GM10248 (cell line): ENCODE data around the gene TNFRSF17.
"Not testable (repeated sequence)": the region's sequence is repeated elsewhere in the genome, so short reads cannot be mapped to it uniquely, and the experiment has no call there.

Experiments
- CTCF ChIA-PET: fragments of 300-600 bp; sonication (Branson Sonifier 250); formaldehyde crosslinking; extraction: SDS; loops from one replicate; lab custom pipeline; 2021; ENCODE audit warnings: antibody characterized with exemption; lab: Yijun Ruan, JAX
- POLR2A ChIA-PET: fragments of 350-650 bp; sonication (Branson Sonifier 250); formaldehyde crosslinking; extraction: SDS; loops from one replicate; lab custom pipeline; 2020; ENCODE audit warnings: antibody characterized with exemption; lab: Yijun Ruan, JAX
- DNase-seq: peaks from one replicate; pipeline ENCODE4 v3.0.0; 2012; ENCODE audit errors: extremely low spot score
- CTCF ChIP-seq: IDR thresholded peaks from 2 replicates; pipeline ENCODE4 v1.5.1; 2012; ENCODE audit warnings: mild to moderate bottlenecking, low read depth; ENCODE audit errors: extremely low read depth, missing control alignments, control extremely low read depth

TNFRSF17 gene

DNA sequence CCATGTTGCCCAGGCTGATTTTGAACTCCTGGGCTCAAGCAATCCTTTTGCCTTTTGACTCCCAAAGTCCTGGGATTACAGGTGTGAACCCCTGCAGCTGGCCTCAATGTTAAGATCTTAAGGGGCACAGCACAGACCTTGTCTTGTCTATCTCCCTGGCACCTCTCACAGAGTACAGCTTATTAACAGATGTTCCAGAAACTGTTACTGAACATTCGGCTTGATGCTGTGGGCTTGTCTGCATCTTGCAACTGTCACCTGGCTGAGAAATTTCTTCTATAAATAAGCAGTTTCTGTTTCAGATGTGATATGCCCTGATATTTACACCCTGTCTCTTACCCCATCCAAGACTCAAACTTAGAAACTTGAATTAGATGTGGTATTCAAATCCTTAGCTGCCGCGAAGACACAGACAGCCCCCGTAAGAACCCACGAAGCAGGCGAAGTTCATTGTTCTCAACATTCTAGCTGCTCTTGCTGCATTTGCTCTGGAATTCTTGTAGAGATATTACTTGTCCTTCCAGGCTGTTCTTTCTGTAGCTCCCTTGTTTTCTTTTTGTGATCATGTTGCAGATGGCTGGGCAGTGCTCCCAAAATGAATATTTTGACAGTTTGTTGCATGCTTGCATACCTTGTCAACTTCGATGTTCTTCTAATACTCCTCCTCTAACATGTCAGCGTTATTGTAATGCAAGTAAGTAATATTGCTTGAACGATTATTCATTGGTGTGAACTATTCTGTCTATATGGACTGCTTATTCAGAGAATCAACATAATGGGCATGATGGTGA lies at the start of gene TNFRSF17:
Gene TNFRSF17 (plus strand): TSS at position 450 of the 791 bp plus-strand sequence. CDS start 115 bp downstream, at position 565.
- CTCF ChIA-PET = interaction anchor here (0.9 to 3.7 kb wide), 9 partner anchors 8 to 168 kb away, joined by 3 to 19 read pairs (median 4); partner anchors contain the start of gene ZC3H7A
- no peak for TF ChIP-seq CTCF
- DNase-seq = peak; percentile 71
- POLR2A ChIA-PET = interaction anchor here (1.9 kb wide), 1 partner anchor 12 kb away, joined by 6 read pairs; the partner anchor contains the start of gene SNX29

GRCh38 chr16:11915644-11916523 lies 49.1 kb upstream of the TNFRSF17 start, which contains the start of gene GSPT1:
GSPT1 (minus strand) TSS chr16:11915956; CDS start chr16:11915720, 236 bp downstream.
- TF ChIP-seq CTCF = peak; percentile 8
- DNase-seq = peak; percentile 97
- CTCF ChIA-PET = interaction anchor here (0.9 to 2.9 kb wide), 4 partner anchors 9 to 384 kb away, joined by 3 to 12 read pairs (median 8); no protein-coding TSS in a partner anchor
- POLR2A ChIA-PET = interaction anchor here (0.9 kb wide), 1 partner anchor 9 kb away, joined by 3 read pairs; no protein-coding TSS in a partner anchor

GRCh38 chr16:11916524-11917285 lies 48.3 kb upstream of the TNFRSF17 start:
- no peak for DNase-seq
- no peak for TF ChIP-seq CTCF
- POLR2A ChIA-PET = no interaction called here
- CTCF ChIA-PET = interaction anchor here (1.3 to 2.9 kb wide), 3 partner anchors 10 to 151 kb away, joined by 7 to 12 read pairs (median 10); no protein-coding TSS in a partner anchor

- DNase-seq, POLR2A ChIA-PET, CTCF ChIA-PET: not testable (repeated sequence)
These were observed 41.0 kb upstream of the TNFRSF17 start for GRCh38 chr16:11924046-11924445.

- POLR2A ChIA-PET, DNase-seq, CTCF ChIA-PET: not testable (repeated sequence)
These were observed 37.7 kb upstream of the TNFRSF17 start for GRCh38 chr16:11927350-11927749.

- CTCF ChIA-PET, POLR2A ChIA-PET, DNase-seq: not testable (repeated sequence)
These were observed 23.1 kb upstream of the TNFRSF17 start, which contains the start of gene NPIPB2 for GRCh38 chr16:11941945-11942344. NPIPB2 (minus strand) TSS chr16:11942045; CDS start chr16:11942045, 0 bp downstream.

- no peak for TF ChIP-seq CTCF
- no peak for DNase-seq
- ChIA-PET CTCF (interaction anchor here (1.3 to 3.8 kb wide), 2 partner anchors 12 to 122 kb away, joined by 3 to 17 read pairs; no protein-coding TSS in a partner anchor), POLR2A (interaction anchor here (0.7 kb wide), 1 partner anchor 92 kb away, joined by 13 read pairs; no protein-coding TSS in a partner anchor)
These were observed 18.6 kb upstream of the TNFRSF17 start for GRCh38 chr16:11946433-11946832.
